ENCODE measurements around the gene SEMA3F.
A peak's percentile ranks its signal among the peaks of the same experiment; 100 is the strongest.

Gene SEMA3F

DNA sequence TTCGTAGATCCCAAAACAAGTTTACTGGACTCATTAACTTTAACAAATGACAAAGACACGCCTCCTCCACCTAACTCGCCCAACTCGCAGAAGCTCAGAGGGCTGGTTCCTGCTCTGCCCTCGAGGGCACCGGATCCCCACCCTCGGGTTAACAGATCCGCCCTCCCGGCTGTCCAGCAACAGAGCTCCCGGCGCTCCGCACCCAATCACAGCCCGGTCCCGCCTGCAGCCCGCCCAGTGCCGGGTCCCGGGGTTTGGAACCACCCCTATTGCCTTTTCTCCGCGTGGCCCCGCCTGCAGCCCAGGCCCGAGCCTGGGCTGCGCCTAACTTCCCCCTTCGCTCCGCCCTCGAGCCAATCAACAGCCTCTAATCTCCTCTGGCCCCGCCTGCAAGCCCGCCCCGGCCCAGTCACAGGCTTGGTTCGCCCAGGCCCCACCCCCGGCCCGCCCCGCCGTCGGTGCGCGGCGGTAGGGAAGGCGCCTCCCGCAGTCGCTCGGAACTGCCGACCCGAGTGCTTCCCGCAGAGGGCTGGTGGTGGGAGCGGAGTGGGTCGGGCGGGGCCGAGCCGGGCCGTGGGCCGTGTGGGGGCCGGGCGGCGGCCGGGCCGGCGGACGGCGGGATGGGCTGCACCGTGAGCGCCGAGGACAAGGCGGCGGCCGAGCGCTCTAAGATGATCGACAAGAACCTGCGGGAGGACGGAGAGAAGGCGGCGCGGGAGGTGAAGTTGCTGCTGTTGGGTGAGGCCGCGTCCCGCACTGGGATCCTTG, 80.8 kb downstream of the SEMA3F start, which contains the start of gene GNAI2:
GNAI2 (plus strand) TSS at position 489 of the 768 bp plus-strand sequence; CDS start at position 621, 132 bp downstream.
- peak; percentile 98 for DNase-seq (ENCODE audit: low read depth)

GRCh38 chr3:50236484-50237132, 81.5 kb downstream of the SEMA3F start:
- no peak for DNase-seq (ENCODE audit: low read depth)

- no peak for DNase-seq (ENCODE audit: low read depth)
Observed at GRCh38 chr3:50237133-50237651, 82.1 kb downstream of the SEMA3F start.

- DNase-seq (ENCODE audit: low read depth): peak; percentile 83
Observed at GRCh38 chr3:50237754-50238548, 82.8 kb downstream of the SEMA3F start.

GRCh38 chr3:50238549-50239026, 83.5 kb downstream of the SEMA3F start:
- DNase-seq (ENCODE audit: low read depth): no peak
